Measurements from ENCODE around the gene HGFAC. TPM values are rescaled to one million over a fixed set of nuclear protein-coding genes. Genes with fewer than 3 reads are reported as not detected.
A peak's percentile ranks its signal among the peaks of the same experiment; 100 is the strongest.

The HGFAC gene
- total RNA-seq, 6 donors from 2014 or later: 0.20 to 1.1 (median 0.49) TPM; not detected in 1

GRCh38 chr4:3404546-3404945 is 37.2 kb upstream of the HGFAC start:
- Histone ChIP-seq H3K4me1 (peaks cover 0 to 14% (median 2%) of the 10 kb centered on the region in 4 donors), H3K4me3 (no peak overlapping the region), H3K27ac (no peak overlapping the region), H3K36me3 (no peaks in the 10 kb centered on the region), H3K27me3 (no peaks in the 10 kb centered on the region), H3K9me3 (no peaks in the 10 kb centered on the region)
- WGBS, 2 donors: 95 to 99% methylated on average over 4 of the region's 4 CpGs
- no peak for DNase-seq
- ATAC-seq (ENCODE audit: low FRiP score in 2 of 2): no peak
- TF ChIP-seq POLR2AphosphoS5 (IDR thresholded peaks at IDR 0.05) (no peak), EP300 (IDR thresholded peaks at IDR 0.05) (no peak), POLR2A (IDR thresholded peaks at IDR 0.05) (no peak)
- TF ChIP-seq, protein P1, sequence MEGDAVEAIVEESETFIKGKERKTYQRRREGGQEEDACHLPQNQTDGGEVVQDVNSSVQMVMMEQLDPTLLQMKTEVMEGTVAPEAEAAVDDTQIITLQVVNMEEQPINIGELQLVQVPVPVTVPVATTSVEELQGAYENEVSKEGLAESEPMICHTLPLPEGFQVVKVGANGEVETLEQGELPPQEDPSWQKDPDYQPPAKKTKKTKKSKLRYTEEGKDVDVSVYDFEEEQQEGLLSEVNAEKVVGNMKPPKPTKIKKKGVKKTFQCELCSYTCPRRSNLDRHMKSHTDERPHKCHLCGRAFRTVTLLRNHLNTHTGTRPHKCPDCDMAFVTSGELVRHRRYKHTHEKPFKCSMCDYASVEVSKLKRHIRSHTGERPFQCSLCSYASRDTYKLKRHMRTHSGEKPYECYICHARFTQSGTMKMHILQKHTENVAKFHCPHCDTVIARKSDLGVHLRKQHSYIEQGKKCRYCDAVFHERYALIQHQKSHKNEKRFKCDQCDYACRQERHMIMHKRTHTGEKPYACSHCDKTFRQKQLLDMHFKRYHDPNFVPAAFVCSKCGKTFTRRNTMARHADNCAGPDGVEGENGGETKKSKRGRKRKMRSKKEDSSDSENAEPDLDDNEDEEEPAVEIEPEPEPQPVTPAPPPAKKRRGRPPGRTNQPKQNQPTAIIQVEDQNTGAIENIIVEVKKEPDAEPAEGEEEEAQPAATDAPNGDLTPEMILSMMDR (IDR thresholded peaks at IDR 0.05): no peak

GRCh38 chr4:3405176-3405575 is 36.6 kb upstream of the HGFAC start:
- Histone ChIP-seq H3K27ac (no peak overlapping the region), H3K9me3 (no peaks in the 10 kb centered on the region), H3K27me3 (no peaks in the 10 kb centered on the region), H3K4me3 (no peak overlapping the region), H3K4me1 (peaks cover 0 to 14% (median 2%) of the 10 kb centered on the region in 4 donors), H3K36me3 (no peaks in the 10 kb centered on the region)
- no peak for ATAC-seq (ENCODE audit: low FRiP score in 2 of 2)
- 80 to 99% methylated on average over 5 to 7 of the region's 8 CpGs for WGBS, 2 donors
- TF ChIP-seq POLR2AphosphoS5 (IDR thresholded peaks at IDR 0.05) (no peak), POLR2A (IDR thresholded peaks at IDR 0.05) (no peak), EP300 (IDR thresholded peaks at IDR 0.05) (no peak)
- TF ChIP-seq, protein P1 (IDR thresholded peaks at IDR 0.05): no peak
- DNase-seq: no peak

GRCh38 chr4:3406021-3406420 is 35.7 kb upstream of the HGFAC start:
- TF ChIP-seq POLR2AphosphoS5 (IDR thresholded peaks at IDR 0.05) (no peak), EP300 (IDR thresholded peaks at IDR 0.05) (no peak), POLR2A (IDR thresholded peaks at IDR 0.05) (no peak)
- TF ChIP-seq, protein P1 (IDR thresholded peaks at IDR 0.05): no peak
- ATAC-seq (ENCODE audit: low FRiP score in 2 of 2) (no peak), DNase-seq (peak in 1 of 2 donors; percentile 72)
- no peak overlapping the region for H3K4me3 ChIP-seq
- peaks cover 0 to 14% (median 2%) of the 10 kb centered on the region in 4 donors for H3K4me1 ChIP-seq
- no peak overlapping the region for H3K27ac ChIP-seq
- no peaks in the 10 kb centered on the region for H3K9me3 ChIP-seq
- H3K27me3 ChIP-seq: no peaks in the 10 kb centered on the region
- H3K36me3 ChIP-seq: no peaks in the 10 kb centered on the region
- 93 to 95% methylated on average over 11 to 13 of the region's 13 CpGs for WGBS, 2 donors

DNA sequence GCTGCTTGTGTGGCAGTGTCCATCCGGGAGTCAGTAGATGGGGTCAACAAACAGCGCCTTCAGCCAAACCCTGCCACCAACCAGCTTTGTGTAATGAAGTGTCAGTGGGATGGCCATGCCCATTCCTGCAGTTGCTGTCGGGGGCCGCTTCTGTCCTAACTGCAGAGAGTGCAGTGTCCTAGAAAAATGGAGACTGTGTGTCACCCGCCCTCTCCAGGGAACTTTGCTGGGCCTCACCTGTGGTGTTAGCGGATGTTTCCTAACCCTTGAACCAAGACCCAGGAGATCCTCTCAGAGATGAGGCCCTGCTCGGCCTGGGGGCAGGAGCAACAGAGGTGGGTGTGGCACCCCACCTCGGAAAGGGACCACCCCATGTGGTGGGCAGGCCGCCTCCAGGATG is 35.3 kb upstream of the HGFAC start:
- DNase-seq: peak in 1 of 2 donors; percentile 17

More for the DNA sequence above, 35.3 kb upstream of the HGFAC start:
- H3K4me3 ChIP-seq: no peak overlapping the region
- no peak overlapping the region for H3K27ac ChIP-seq
- ATAC-seq (ENCODE audit: low FRiP score in 2 of 2): no peak
- WGBS, 2 donors: 91 to 92% methylated on average over 9 of the region's 9 CpGs
- H3K4me1 ChIP-seq: peaks cover 0 to 14% (median 2%) of the 10 kb centered on the region in 4 donors
- no peaks in the 10 kb centered on the region for H3K36me3 ChIP-seq
- no peak for TF ChIP-seq EP300 (IDR thresholded peaks at IDR 0.05)
- TF ChIP-seq POLR2AphosphoS5 (IDR thresholded peaks at IDR 0.05): no peak
- TF ChIP-seq, protein P1 (IDR thresholded peaks at IDR 0.05): no peak
- no peak for TF ChIP-seq POLR2A (IDR thresholded peaks at IDR 0.05)
- H3K9me3 ChIP-seq: no peaks in the 10 kb centered on the region
- H3K27me3 ChIP-seq: no peaks in the 10 kb centered on the region

Data from upper lobe of left lung (tissue), 6 donors.